GM12878 (cell line): ENCODE results near the gene KRT25. TPM values are rescaled to one million over a fixed set of nuclear protein-coding genes. Genes with fewer than 3 reads are reported as not detected.

ENCODE experiments used
- ATAC-seq: fragments of 200-7000 bp; cut with Tn5 transposase; 3 replicates; pipeline ENCODE4 v1.9.1; 2020; ENCODE audit warnings: mild to moderate bottlenecking, moderate library complexity
- BruUV-seq: library from RNA; stranded (reverse); fragments of 400-500 nt; replicated peaks from 2 replicates; lab custom pipeline; 2021; lab: Mats Ljungman, UMichigan
- CTCF ChIA-PET: fragments of 300-600 bp; sonication (Branson Sonifier 250); formaldehyde crosslinking; extraction: SDS; loops from one replicate; lab custom pipeline; 2021; ENCODE audit warnings: inconsistent platforms; lab: Yijun Ruan, JAX
- POLR2A ChIA-PET: fragments of 350-600 bp; formaldehyde crosslinking; extraction: SDS; loops from one replicate; lab custom pipeline; 2021; ENCODE audit warnings: inconsistent platforms; lab: Charles Lee
- RAD21 ChIA-PET: fragments of 300-600 bp; sonication (Branson Sonifier 250); formaldehyde crosslinking; loops from one replicate; lab custom pipeline; 2023; ENCODE audit warnings: antibody characterized with exemption; ENCODE audit not compliant: unreplicated experiment; lab: Charles Lee
- SMC1A ChIA-PET: fragments of 300-600 bp; sonication (Branson Sonifier 250); formaldehyde crosslinking; loops from one replicate; lab custom pipeline; 2023; ENCODE audit not compliant: unreplicated experiment, uncharacterized antibody; lab: Charles Lee
- DNase-seq: peaks from one replicate; pipeline ENCODE4 v3.0.0-alpha.2; 2011; ENCODE audit warnings: low read depth, low spot score
- FAIRE-seq: peaks from 3 replicates; lab custom pipeline; 2011; peaks lifted over from hg19 to GRCh38; lab: Jason Lieb, UNC
- H2AFZ ChIP-seq: 2 replicates; pipeline ENCODE4 v1.6.0; 2011; ENCODE audit warnings: low read depth, low read length, control low read depth; ENCODE audit not compliant: control insufficient read depth
- H3K27ac ChIP-seq: 2 replicates; pipeline ENCODE4 v1.5.1; 2011; ENCODE audit warnings: control low read depth; ENCODE audit not compliant: control insufficient read depth, insufficient read depth
- H3K27me3 ChIP-seq, 2 experiments: replicated peaks in 1 of 2; 2 replicates each; pipeline versions ENCODE4 v1.6.0 to v1.6.1; 2011; ENCODE audit warnings: low read length in 1 of 2; ENCODE audit not compliant: control insufficient read depth in 2 of 2, insufficient read depth in 2 of 2
- H3K36me3 ChIP-seq, 2 experiments: 2 replicates each; pipeline ENCODE4 v1.5.1; 2011; ENCODE audit warnings: low read length in 1 of 2; ENCODE audit not compliant: control insufficient read depth in 2 of 2, insufficient read depth in 2 of 2
- H3K4me1 ChIP-seq: 2 replicates; pipeline ENCODE4 v1.6.1; 2011; ENCODE audit warnings: mild to moderate bottlenecking, low read length, moderate library complexity, mixed read lengths; ENCODE audit not compliant: control insufficient read depth, insufficient read depth
- H3K4me2 ChIP-seq: 2 replicates; pipeline ENCODE4 v1.6.0; 2011; ENCODE audit warnings: control low read depth; ENCODE audit not compliant: control insufficient read depth, insufficient read depth
- H3K4me3 ChIP-seq: fragments of 200-600 bp; sonication (generic); 2 replicates; pipeline ENCODE4 v1.5.1; 2016
- H3K79me2 ChIP-seq: 2 replicates; pipeline ENCODE4 v1.6.0; 2011; ENCODE audit warnings: low read length; ENCODE audit not compliant: control insufficient read depth, insufficient read depth
- H3K9ac ChIP-seq: 2 replicates; pipeline ENCODE4 v1.8.0; 2011; ENCODE audit warnings: low read length, control low read depth, mixed read lengths; ENCODE audit not compliant: control insufficient read depth, insufficient read depth
- H3K9me3 ChIP-seq: replicated peaks from 3 replicates; pipeline ENCODE4 v1.5.1; 2011; ENCODE audit warnings: mild to moderate bottlenecking, low read length; ENCODE audit not compliant: control insufficient read depth, insufficient read depth
- H4K20me1 ChIP-seq: 2 replicates; pipeline ENCODE4 v1.6.0; 2011; ENCODE audit not compliant: control insufficient read depth, insufficient read depth
- EED ChIP-seq: sonication (generic); IDR thresholded peaks from 2 replicates; pipeline ENCODE4 v1.6.1; 2016; ENCODE audit warnings: antibody characterized with exemption, low read depth
- MEF2A ChIP-seq: IDR thresholded peaks from 2 replicates; pipeline ENCODE4 v1.6.1; 2011; ENCODE audit warnings: low read depth, mild to moderate bottlenecking, low read length, moderate library complexity; ENCODE audit not compliant: insufficient read depth
- MXI1 ChIP-seq: fragments of 150-350 bp; IDR thresholded peaks from 2 replicates; pipeline ENCODE4 v1.6.1; 2011; ENCODE audit warnings: low read depth, mild to moderate bottlenecking, inconsistent platforms, low read length, improper control_type of control experiment
- RELA ChIP-seq: fragments of 450-650 bp; IDR thresholded peaks from 2 replicates; pipeline ENCODE4 v1.8.0; 2014; ENCODE audit warnings: borderline replicate concordance; ENCODE audit not compliant: partially characterized antibody
- ZNF207 ChIP-seq: fragments of 450-650 bp; IDR thresholded peaks from 2 replicates; pipeline ENCODE4 v1.6.1; 2014; ENCODE audit warnings: antibody characterized with exemption, mild to moderate bottlenecking, borderline replicate concordance
- WGBS: methylation state at CpG from one replicate; pipeline ENCODE4 v1.1.6; 2016; ENCODE audit warnings: low lambda C conversion rate; ENCODE audit not compliant: insufficient replicate concordance, insufficient coverage; ENCODE audit errors: missing lambda C conversion rate; 5-methylcytosine and 5-hydroxymethylcytosine counted together
- in situ Hi-C: fragments of 300-500 bp; cut with MboI; formaldehyde crosslinking; loops from 9 replicates; pipeline ENCODE4 v1.14.3; 2018; ENCODE audit warnings: mixed read lengths
- intact Hi-C: fragments of 100-400 bp; cut with micrococcal nuclease; formaldehyde crosslinking; loops from one replicate; pipeline ENCODE4 v1.14.2; 2022; ENCODE audit not compliant: unreplicated experiment
- polyA plus RNA-seq, 11 experiments: library from polyadenylated mRNA; depleted of rRNA in 4 of 11; unstranded in 6 of 11; stranded (reverse) in 5 of 11; fragments of >200 nt; fragmentation: Nextera tagmentation in 4 of 11; fragmentation: Illumina TruSeq in 1 of 11; extraction: Ambion mirVana in 4 of 11; extraction: Trizol in 1 of 11; gene quantifications; 1 replicate in 1 of 11; 2 replicates in 10 of 11; pipeline versions ENCODE4 v1.2.1 to v1.2.3, GENCODE V29; 2011 to 2016; ENCODE audit warnings: inconsistent platforms in 2 of 11, missing spikeins in 2 of 11, low read depth in 1 of 11
- total RNA-seq, 4 experiments: library from RNA; depleted of rRNA in 3 of 4; stranded (reverse); fragments of >200 nt in 3 of 4; fragmentation: Illumina TruSeq in 1 of 4; extraction: Trizol in 1 of 4; gene quantifications; 2 replicates each; pipeline versions ENCODE4 v1.2.1 to v1.2.3, GENCODE V29; 2013 to 2021
- TF ChIP-seq, protein P1 (sequence below): fragments of 150-350 bp; IDR thresholded peaks from 2 replicates; pipeline ENCODE4 v1.6.1; 2014; ENCODE audit warnings: mild to moderate bottlenecking, low read depth, low read length
- TF ChIP-seq, protein P2 (sequence below): fragments of 450-650 bp; conservative IDR thresholded peaks from 2 replicates; pipeline ENCODE4 v1.6.1; 2017; ENCODE audit warnings: mild to moderate bottlenecking, moderate library complexity
- TF ChIP-seq, protein P3 (sequence below): IDR thresholded peaks from 2 replicates; pipeline ENCODE4 v1.6.1; 2012; ENCODE audit warnings: mild to moderate bottlenecking, low read depth, low read length

The KRT25 gene
- total and polyA plus RNA-seq, 10 of the 15 experiments (the other 5 are each of a cell fraction or from before 2014, with no cell fraction given) = not detected

DNA sequence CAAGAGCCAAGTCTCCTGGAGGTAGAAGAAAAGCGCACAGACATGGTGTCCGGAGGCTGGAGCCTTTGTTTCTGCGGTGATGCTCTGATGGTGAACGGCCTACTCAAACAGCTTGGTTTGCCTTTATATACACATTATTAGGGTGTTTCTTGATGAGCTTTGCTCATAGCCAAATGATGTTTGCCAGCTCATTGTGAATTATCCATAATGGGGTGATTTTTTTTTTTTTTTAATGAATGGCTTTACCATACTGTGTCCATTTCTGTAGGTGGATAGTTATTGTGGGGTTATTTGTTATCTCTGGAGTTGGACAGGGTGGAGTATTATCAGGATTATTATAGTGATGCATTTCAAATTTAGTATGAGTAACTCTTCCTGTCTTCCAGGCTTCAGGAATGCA is 27.3 kb upstream of the KRT25 start, which contains the start of gene KRT27:
Gene KRT27, minus strand, starts transcription at position 101 of the 400 bp plus-strand sequence. Its CDS starts 57 bp downstream, at position 44.
- ChIA-PET POLR2A (no interaction called here), RAD21 (no interaction called here), CTCF (interaction anchor here (0.7 kb wide), 1 partner anchor 17 kb away, joined by 3 read pairs; no protein-coding TSS in a partner anchor), SMC1A (interaction anchor here (0.6 to 0.9 kb wide), 2 partner anchors 12 to 311 kb away, joined by 3 read pairs; no protein-coding TSS in a partner anchor)
- Histone ChIP-seq H4K20me1 (no peaks in the 10 kb centered on the region), H2AFZ (no peak within 1 kb of the TSS), H3K27me3 (peaks cover 0 to 6% of the 10 kb centered on the region in 2 experiments; a peak in 1 of 4 replicates), H3K4me3 (no peak within 1 kb of the TSS), H3K36me3 (no peaks in the 10 kb centered on the region), H3K27ac (no peak within 1 kb of the TSS), H3K9me3 (no peaks in the 10 kb centered on the region), H3K4me2 (no peak within 1 kb of the TSS), H3K79me2 (no peaks in the 10 kb centered on the region), H3K9ac (no peak within 1 kb of the TSS), H3K4me1 (no peaks in the 10 kb centered on the region)
- no peak for TF ChIP-seq ZNF207
- TF ChIP-seq, protein P1, sequence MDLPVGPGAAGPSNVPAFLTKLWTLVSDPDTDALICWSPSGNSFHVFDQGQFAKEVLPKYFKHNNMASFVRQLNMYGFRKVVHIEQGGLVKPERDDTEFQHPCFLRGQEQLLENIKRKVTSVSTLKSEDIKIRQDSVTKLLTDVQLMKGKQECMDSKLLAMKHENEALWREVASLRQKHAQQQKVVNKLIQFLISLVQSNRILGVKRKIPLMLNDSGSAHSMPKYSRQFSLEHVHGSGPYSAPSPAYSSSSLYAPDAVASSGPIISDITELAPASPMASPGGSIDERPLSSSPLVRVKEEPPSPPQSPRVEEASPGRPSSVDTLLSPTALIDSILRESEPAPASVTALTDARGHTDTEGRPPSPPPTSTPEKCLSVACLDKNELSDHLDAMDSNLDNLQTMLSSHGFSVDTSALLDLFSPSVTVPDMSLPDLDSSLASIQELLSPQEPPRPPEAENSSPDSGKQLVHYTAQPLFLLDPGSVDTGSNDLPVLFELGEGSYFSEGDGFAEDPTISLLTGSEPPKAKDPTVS = no peak
- TF ChIP-seq, protein P2, sequence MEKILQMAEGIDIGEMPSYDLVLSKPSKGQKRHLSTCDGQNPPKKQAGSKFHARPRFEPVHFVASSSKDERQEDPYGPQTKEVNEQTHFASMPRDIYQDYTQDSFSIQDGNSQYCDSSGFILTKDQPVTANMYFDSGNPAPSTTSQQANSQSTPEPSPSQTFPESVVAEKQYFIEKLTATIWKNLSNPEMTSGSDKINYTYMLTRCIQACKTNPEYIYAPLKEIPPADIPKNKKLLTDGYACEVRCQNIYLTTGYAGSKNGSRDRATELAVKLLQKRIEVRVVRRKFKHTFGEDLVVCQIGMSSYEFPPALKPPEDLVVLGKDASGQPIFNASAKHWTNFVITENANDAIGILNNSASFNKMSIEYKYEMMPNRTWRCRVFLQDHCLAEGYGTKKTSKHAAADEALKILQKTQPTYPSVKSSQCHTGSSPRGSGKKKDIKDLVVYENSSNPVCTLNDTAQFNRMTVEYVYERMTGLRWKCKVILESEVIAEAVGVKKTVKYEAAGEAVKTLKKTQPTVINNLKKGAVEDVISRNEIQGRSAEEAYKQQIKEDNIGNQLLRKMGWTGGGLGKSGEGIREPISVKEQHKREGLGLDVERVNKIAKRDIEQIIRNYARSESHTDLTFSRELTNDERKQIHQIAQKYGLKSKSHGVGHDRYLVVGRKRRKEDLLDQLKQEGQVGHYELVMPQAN = no peak
- TF ChIP-seq EED = no peak
- no peak for TF ChIP-seq RELA
- TF ChIP-seq, protein P3, sequence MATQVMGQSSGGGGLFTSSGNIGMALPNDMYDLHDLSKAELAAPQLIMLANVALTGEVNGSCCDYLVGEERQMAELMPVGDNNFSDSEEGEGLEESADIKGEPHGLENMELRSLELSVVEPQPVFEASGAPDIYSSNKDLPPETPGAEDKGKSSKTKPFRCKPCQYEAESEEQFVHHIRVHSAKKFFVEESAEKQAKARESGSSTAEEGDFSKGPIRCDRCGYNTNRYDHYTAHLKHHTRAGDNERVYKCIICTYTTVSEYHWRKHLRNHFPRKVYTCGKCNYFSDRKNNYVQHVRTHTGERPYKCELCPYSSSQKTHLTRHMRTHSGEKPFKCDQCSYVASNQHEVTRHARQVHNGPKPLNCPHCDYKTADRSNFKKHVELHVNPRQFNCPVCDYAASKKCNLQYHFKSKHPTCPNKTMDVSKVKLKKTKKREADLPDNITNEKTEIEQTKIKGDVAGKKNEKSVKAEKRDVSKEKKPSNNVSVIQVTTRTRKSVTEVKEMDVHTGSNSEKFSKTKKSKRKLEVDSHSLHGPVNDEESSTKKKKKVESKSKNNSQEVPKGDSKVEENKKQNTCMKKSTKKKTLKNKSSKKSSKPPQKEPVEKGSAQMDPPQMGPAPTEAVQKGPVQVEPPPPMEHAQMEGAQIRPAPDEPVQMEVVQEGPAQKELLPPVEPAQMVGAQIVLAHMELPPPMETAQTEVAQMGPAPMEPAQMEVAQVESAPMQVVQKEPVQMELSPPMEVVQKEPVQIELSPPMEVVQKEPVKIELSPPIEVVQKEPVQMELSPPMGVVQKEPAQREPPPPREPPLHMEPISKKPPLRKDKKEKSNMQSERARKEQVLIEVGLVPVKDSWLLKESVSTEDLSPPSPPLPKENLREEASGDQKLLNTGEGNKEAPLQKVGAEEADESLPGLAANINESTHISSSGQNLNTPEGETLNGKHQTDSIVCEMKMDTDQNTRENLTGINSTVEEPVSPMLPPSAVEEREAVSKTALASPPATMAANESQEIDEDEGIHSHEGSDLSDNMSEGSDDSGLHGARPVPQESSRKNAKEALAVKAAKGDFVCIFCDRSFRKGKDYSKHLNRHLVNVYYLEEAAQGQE = no peak
- TF ChIP-seq MXI1 = no peak
- TF ChIP-seq MEF2A = no peak
- 93% methylated on average over 4 of the region's 4 CpGs for WGBS
- no TSS peak for BruUV-seq
- no peak for ATAC-seq
- DNase-seq = no peak
- in situ Hi-C loops = no loop called here
- no peak for FAIRE-seq
- intact Hi-C loops = no loop called here
